Measurements from ENCODE around the gene CDH2. TPM values are rescaled to one million over a fixed set of nuclear protein-coding genes. Genes with fewer than 3 reads are reported as not detected.

CDH2 gene
- total RNA-seq, 4 donors from 2014 or later: 3.9 to 9.8 (median 7.5) TPM

GRCh38 chr18:28128659-28128980, 48.3 kb downstream of the CDH2 start:
- DNase-seq (ENCODE audit: low spot score in 2 of 2): no peak
- H3K36me3 ChIP-seq: no peaks in the 10 kb centered on the region
- WGBS, 2 donors: 84 to 88% methylated on average over 3 of the region's 3 CpGs

GRCh38 chr18:28127763-28128658, 48.9 kb downstream of the CDH2 start:
- H3K36me3 ChIP-seq: no peaks in the 10 kb centered on the region
- no peaks in the 10 kb centered on the region for H3K9me3 ChIP-seq
- peaks cover 0 to 19% (median 0%) of the 10 kb centered on the region in 4 donors for H3K4me1 ChIP-seq
- TF ChIP-seq EP300 (IDR thresholded peaks at IDR 0.05) (no peak), POLR2A (IDR thresholded peaks at IDR 0.05) (no peak)
- TF ChIP-seq, protein P1, sequence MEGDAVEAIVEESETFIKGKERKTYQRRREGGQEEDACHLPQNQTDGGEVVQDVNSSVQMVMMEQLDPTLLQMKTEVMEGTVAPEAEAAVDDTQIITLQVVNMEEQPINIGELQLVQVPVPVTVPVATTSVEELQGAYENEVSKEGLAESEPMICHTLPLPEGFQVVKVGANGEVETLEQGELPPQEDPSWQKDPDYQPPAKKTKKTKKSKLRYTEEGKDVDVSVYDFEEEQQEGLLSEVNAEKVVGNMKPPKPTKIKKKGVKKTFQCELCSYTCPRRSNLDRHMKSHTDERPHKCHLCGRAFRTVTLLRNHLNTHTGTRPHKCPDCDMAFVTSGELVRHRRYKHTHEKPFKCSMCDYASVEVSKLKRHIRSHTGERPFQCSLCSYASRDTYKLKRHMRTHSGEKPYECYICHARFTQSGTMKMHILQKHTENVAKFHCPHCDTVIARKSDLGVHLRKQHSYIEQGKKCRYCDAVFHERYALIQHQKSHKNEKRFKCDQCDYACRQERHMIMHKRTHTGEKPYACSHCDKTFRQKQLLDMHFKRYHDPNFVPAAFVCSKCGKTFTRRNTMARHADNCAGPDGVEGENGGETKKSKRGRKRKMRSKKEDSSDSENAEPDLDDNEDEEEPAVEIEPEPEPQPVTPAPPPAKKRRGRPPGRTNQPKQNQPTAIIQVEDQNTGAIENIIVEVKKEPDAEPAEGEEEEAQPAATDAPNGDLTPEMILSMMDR (IDR thresholded peaks at IDR 0.05): no peak
- WGBS, 2 donors: 86 to 89% methylated on average over 5 of the region's 5 CpGs
- no peak overlapping the region for H3K27ac ChIP-seq
- no peak overlapping the region for H3K4me3 ChIP-seq
- no peaks in the 10 kb centered on the region for H3K27me3 ChIP-seq
- no peak for DNase-seq (ENCODE audit: low spot score in 2 of 2)

More at GRCh38 chr18:28128659-28128980, 48.3 kb downstream of the CDH2 start:
- Histone ChIP-seq H3K4me1 (peaks cover 0 to 13% (median 0%) of the 10 kb centered on the region in 4 donors), H3K4me3 (no peak overlapping the region), H3K27me3 (no peaks in the 10 kb centered on the region), H3K9me3 (no peaks in the 10 kb centered on the region), H3K27ac (no peak overlapping the region)
- no peak for TF ChIP-seq POLR2A (IDR thresholded peaks at IDR 0.05)
- TF ChIP-seq, protein P1 (IDR thresholded peaks at IDR 0.05): no peak
- no peak for TF ChIP-seq EP300 (IDR thresholded peaks at IDR 0.05)

DNA sequence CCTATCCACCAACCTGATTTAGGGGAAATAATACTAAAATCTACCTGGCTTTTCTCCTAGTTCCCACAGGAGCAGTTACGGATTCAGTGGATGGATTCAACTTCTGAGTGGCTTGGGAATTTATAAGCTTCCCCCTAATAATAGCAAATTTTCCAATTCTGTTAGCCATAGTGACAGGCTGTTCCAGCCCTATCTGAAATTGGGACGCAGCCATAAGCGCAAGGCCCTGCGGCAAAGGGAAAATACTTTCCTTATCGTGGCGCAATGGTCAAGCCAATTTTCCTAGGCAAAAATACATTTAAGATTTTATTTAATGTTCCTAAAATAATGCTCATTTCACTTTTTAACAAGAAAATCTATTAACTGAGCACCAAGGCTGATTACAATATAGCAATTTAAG, 49.7 kb downstream of the CDH2 start:
- no peak for DNase-seq (ENCODE audit: low spot score in 2 of 2)
- H3K36me3 ChIP-seq: no peaks in the 10 kb centered on the region
- peaks cover 0 to 19% (median 0%) of the 10 kb centered on the region in 4 donors for H3K4me1 ChIP-seq
- no peaks in the 10 kb centered on the region for H3K27me3 ChIP-seq
- TF ChIP-seq, protein P1 (IDR thresholded peaks at IDR 0.05): no peak
- no peak for TF ChIP-seq POLR2A (IDR thresholded peaks at IDR 0.05)
- H3K9me3 ChIP-seq: no peaks in the 10 kb centered on the region
- H3K4me3 ChIP-seq: no peak overlapping the region
- H3K27ac ChIP-seq: no peak overlapping the region
- 92 to 99% methylated on average over 6 of the region's 6 CpGs for WGBS, 2 donors

- TF ChIP-seq POLR2A (IDR thresholded peaks at IDR 0.05) (no peak), EP300 (IDR thresholded peaks at IDR 0.05) (no peak)
- TF ChIP-seq, protein P1 (IDR thresholded peaks at IDR 0.05): no peak
- Histone ChIP-seq H3K4me3 (no peak overlapping the region), H3K27me3 (no peaks in the 10 kb centered on the region), H3K36me3 (no peaks in the 10 kb centered on the region), H3K4me1 (peaks cover 0 to 19% (median 0%) of the 10 kb centered on the region in 4 donors), H3K27ac (no peak overlapping the region), H3K9me3 (no peaks in the 10 kb centered on the region)
- WGBS, 2 donors: 94 to 96% methylated on average over 5 of the region's 5 CpGs
- DNase-seq (ENCODE audit: low spot score in 2 of 2): no peak
Measured at GRCh38 chr18:28126768-28127167, 50.2 kb downstream of the CDH2 start.

- WGBS, 2 donors: 53 to 56% methylated on average over 3 of the region's 3 CpGs
- no peak overlapping the region for H3K27ac ChIP-seq
Measured at GRCh38 chr18:28125051-28125450, 51.9 kb downstream of the CDH2 start.

More at GRCh38 chr18:28125051-28125450, 51.9 kb downstream of the CDH2 start:
- no peaks in the 10 kb centered on the region for H3K27me3 ChIP-seq
- DNase-seq (ENCODE audit: low spot score in 2 of 2): no peak
- no peaks in the 10 kb centered on the region for H3K36me3 ChIP-seq
- H3K4me1 ChIP-seq: peaks cover 0 to 19% (median 0%) of the 10 kb centered on the region in 4 donors
- TF ChIP-seq POLR2A (IDR thresholded peaks at IDR 0.05): no peak
- TF ChIP-seq, protein P1 (IDR thresholded peaks at IDR 0.05): no peak
- TF ChIP-seq EP300 (IDR thresholded peaks at IDR 0.05): no peak
- no peak overlapping the region for H3K4me3 ChIP-seq
- H3K9me3 ChIP-seq: no peaks in the 10 kb centered on the region
